ENCODE measurements around the gene NF1.

NF1 gene

GRCh38 chr17:31320791-31321190, 226.0 kb downstream of the NF1 start:
- TF ChIP-seq CTCF (conservative IDR thresholded peaks at IDR 0.05; ENCODE audit: low read depth, low read length) = no peak

GRCh38 chr17:31321481-31321880, 226.7 kb downstream of the NF1 start, which contains the start of gene EVI2A:
Gene EVI2A, minus strand, starts transcription at chr17:31321622. Its CDS starts 2,609 bp downstream, at chr17:31319013.
- Histone ChIP-seq H3K27me3 (ENCODE audit: insufficient read depth, low read depth) (no peaks in the 10 kb centered on the region), H3K4me1 (ENCODE audit: low read depth, poor library complexity, severe bottlenecking) (peaks cover 5% of the 10 kb centered on the region), H3K79me2 (ENCODE audit: insufficient read depth, low read depth) (no peaks in the 10 kb centered on the region), H3K36me3 (ENCODE audit: insufficient read depth) (no peaks in the 10 kb centered on the region), H3K27ac (no peak within 1 kb of the TSS), H4K20me1 (ENCODE audit: insufficient read depth) (no peaks in the 10 kb centered on the region), H2AFZ (ENCODE audit: low read depth) (no peak within 1 kb of the TSS), H3K4me2 (no peak within 1 kb of the TSS), H3K9ac (no peak within 1 kb of the TSS), H3K4me3 (IDR thresholded peaks at IDR 0.05; ENCODE audit: insufficient read depth, low read depth, low read length) (no peak within 1 kb of the TSS)
- TF ChIP-seq CTCF (conservative IDR thresholded peaks at IDR 0.05; ENCODE audit: low read depth, low read length) = no peak

More at GRCh38 chr17:31320791-31321190, 226.0 kb downstream of the NF1 start:
- Histone ChIP-seq H3K79me2 (ENCODE audit: insufficient read depth, low read depth) (no peaks in the 10 kb centered on the region), H3K4me1 (ENCODE audit: low read depth, poor library complexity, severe bottlenecking) (peaks cover 9% of the 10 kb centered on the region), H3K27me3 (ENCODE audit: insufficient read depth, low read depth) (no peaks in the 10 kb centered on the region), H3K36me3 (ENCODE audit: insufficient read depth) (no peaks in the 10 kb centered on the region), H4K20me1 (ENCODE audit: insufficient read depth) (no peaks in the 10 kb centered on the region), H3K4me3 (IDR thresholded peaks at IDR 0.05; ENCODE audit: insufficient read depth, low read depth, low read length) (no peak overlapping the region), H3K4me2 (no peak overlapping the region), H3K27ac (no peak overlapping the region), H2AFZ (ENCODE audit: low read depth) (no peak overlapping the region), H3K9ac (no peak overlapping the region)

- H3K4me1 ChIP-seq (ENCODE audit: low read depth, poor library complexity, severe bottlenecking) = peaks cover 4% of the 10 kb centered on the region
- TF ChIP-seq CTCF (conservative IDR thresholded peaks at IDR 0.05; ENCODE audit: low read depth, low read length) = no peak
- no peak overlapping the region for H3K9ac ChIP-seq
- H3K36me3 ChIP-seq (ENCODE audit: insufficient read depth) = no peaks in the 10 kb centered on the region
- no peak overlapping the region for H3K4me3 ChIP-seq (IDR thresholded peaks at IDR 0.05; ENCODE audit: insufficient read depth, low read depth, low read length)
- no peak overlapping the region for H3K4me2 ChIP-seq
- no peaks in the 10 kb centered on the region for H4K20me1 ChIP-seq (ENCODE audit: insufficient read depth)
- no peak overlapping the region for H3K27ac ChIP-seq
- no peak overlapping the region for H2AFZ ChIP-seq (ENCODE audit: low read depth)
- no peaks in the 10 kb centered on the region for H3K27me3 ChIP-seq (ENCODE audit: insufficient read depth, low read depth)
- H3K79me2 ChIP-seq (ENCODE audit: insufficient read depth, low read depth) = no peaks in the 10 kb centered on the region
These were observed 227.2 kb downstream of the NF1 start for GRCh38 chr17:31321966-31322365.

GRCh38 chr17:31323551-31323950, 228.8 kb downstream of the NF1 start:
- H3K9ac ChIP-seq = no peak overlapping the region
- H3K36me3 ChIP-seq (ENCODE audit: insufficient read depth) = no peaks in the 10 kb centered on the region
- H4K20me1 ChIP-seq (ENCODE audit: insufficient read depth) = no peaks in the 10 kb centered on the region
- peaks cover 4% of the 10 kb centered on the region for H3K4me1 ChIP-seq (ENCODE audit: low read depth, poor library complexity, severe bottlenecking)
- H3K27me3 ChIP-seq (ENCODE audit: insufficient read depth, low read depth) = no peaks in the 10 kb centered on the region
- no peaks in the 10 kb centered on the region for H3K79me2 ChIP-seq (ENCODE audit: insufficient read depth, low read depth)
- no peak overlapping the region for H3K27ac ChIP-seq
- TF ChIP-seq CTCF (conservative IDR thresholded peaks at IDR 0.05; ENCODE audit: low read depth, low read length) = no peak
- no peak overlapping the region for H2AFZ ChIP-seq (ENCODE audit: low read depth)
- H3K4me2 ChIP-seq = no peak overlapping the region
- H3K4me3 ChIP-seq (IDR thresholded peaks at IDR 0.05; ENCODE audit: insufficient read depth, low read depth, low read length) = no peak overlapping the region
